ENCODE results near the gene PWP2.

- TF ChIP-seq, protein P1, sequence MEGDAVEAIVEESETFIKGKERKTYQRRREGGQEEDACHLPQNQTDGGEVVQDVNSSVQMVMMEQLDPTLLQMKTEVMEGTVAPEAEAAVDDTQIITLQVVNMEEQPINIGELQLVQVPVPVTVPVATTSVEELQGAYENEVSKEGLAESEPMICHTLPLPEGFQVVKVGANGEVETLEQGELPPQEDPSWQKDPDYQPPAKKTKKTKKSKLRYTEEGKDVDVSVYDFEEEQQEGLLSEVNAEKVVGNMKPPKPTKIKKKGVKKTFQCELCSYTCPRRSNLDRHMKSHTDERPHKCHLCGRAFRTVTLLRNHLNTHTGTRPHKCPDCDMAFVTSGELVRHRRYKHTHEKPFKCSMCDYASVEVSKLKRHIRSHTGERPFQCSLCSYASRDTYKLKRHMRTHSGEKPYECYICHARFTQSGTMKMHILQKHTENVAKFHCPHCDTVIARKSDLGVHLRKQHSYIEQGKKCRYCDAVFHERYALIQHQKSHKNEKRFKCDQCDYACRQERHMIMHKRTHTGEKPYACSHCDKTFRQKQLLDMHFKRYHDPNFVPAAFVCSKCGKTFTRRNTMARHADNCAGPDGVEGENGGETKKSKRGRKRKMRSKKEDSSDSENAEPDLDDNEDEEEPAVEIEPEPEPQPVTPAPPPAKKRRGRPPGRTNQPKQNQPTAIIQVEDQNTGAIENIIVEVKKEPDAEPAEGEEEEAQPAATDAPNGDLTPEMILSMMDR (IDR thresholded peaks at IDR 0.05) = no peak
- TF ChIP-seq REST (IDR thresholded peaks at IDR 0.05; ENCODE audit: insufficient read depth in 1 of 2, low read depth in 2 of 2, low read length in 1 of 2) (no peak), SIN3A (IDR thresholded peaks at IDR 0.05; ENCODE audit: borderline replicate concordance, insufficient read depth, low read depth, low read length) (no peak), POLR2AphosphoS5 (IDR thresholded peaks at IDR 0.05; ENCODE audit: low read depth, low read length) (no peak)
Measured at GRCh38 chr21:44079846-44080245, 27.4 kb upstream of the PWP2 start.

Measured in Panc1 (cell line).